IMR-90 (cell line): Measurements from ENCODE around the gene CAPN8. TPM values are rescaled to one million over a fixed set of nuclear protein-coding genes. Genes with fewer than 3 reads are reported as not detected.
A peak's percentile ranks its signal among the peaks of the same experiment; 100 is the strongest.

ENCODE experiments used
- ATAC-seq: fragments of 200-7000 bp; cut with Tn5 transposase; 2 replicates; pipeline ENCODE4 v1.9.1; 2020; ENCODE audit warnings: low read depth, mild to moderate bottlenecking, moderate library complexity
- BruUV-seq: library from RNA; stranded (reverse); fragments of 400-500 nt; replicated peaks from 2 replicates; lab custom pipeline; 2021; lab: Mats Ljungman, UMichigan
- CTCF ChIA-PET: fragments of 300-600 bp; formaldehyde crosslinking; extraction: SDS; loops from one replicate; lab custom pipeline; 2021; ENCODE audit warnings: antibody characterized with exemption; lab: Yijun Ruan, JAX
- POLR2A ChIA-PET: fragments of 300-600 bp; sonication (Branson Sonifier 250); formaldehyde crosslinking; loops from one replicate; lab custom pipeline; 2022; ENCODE audit warnings: antibody characterized with exemption; ENCODE audit not compliant: unreplicated experiment; lab: Charles Lee
- DNase-seq: peaks from one replicate; pipeline ENCODE4 v3.0.0; 2013
- H2AFZ ChIP-seq: replicated peaks from 2 replicates; pipeline ENCODE3; 2013; ENCODE audit warnings: low read length, mild to moderate bottlenecking; ENCODE audit not compliant: poor library complexity
- H2AK5ac ChIP-seq: 2 replicates; pipeline ENCODE4 v1.6.1; 2013; ENCODE audit warnings: low read depth, low read length, inconsistent platforms
- H2AK9ac ChIP-seq: replicated peaks from 2 replicates; pipeline ENCODE3; 2013; ENCODE audit warnings: mild to moderate bottlenecking, low read depth, low read length, moderate library complexity; ENCODE audit not compliant: poor library complexity
- H2BK120ac ChIP-seq: 2 replicates; pipeline ENCODE4 v1.6.1; 2013; ENCODE audit warnings: low read depth, low read length, inconsistent platforms
- H2BK15ac ChIP-seq: 3 replicates; pipeline ENCODE4 v1.6.1; 2013; ENCODE audit warnings: low read depth, low read length, inconsistent platforms
- H2BK20ac ChIP-seq: 2 replicates; pipeline ENCODE4 v1.6.1; 2013; ENCODE audit warnings: low read depth, mild to moderate bottlenecking, inconsistent platforms, low read length, moderate library complexity
- H2BK5ac ChIP-seq: 2 replicates; pipeline ENCODE4 v1.6.1; 2013; ENCODE audit warnings: mild to moderate bottlenecking, low read depth, low read length, inconsistent platforms; ENCODE audit not compliant: poor library complexity, severe bottlenecking
- H3K14ac ChIP-seq: replicated peaks from 2 replicates; pipeline ENCODE4 v1.6.1; 2013; ENCODE audit warnings: low read depth, low read length, inconsistent platforms
- H3K18ac ChIP-seq: 2 replicates; pipeline ENCODE4 v1.6.1; 2013; ENCODE audit warnings: low read depth, low read length, control low read depth
- H3K23ac ChIP-seq: 2 replicates; pipeline ENCODE4 v1.6.1; 2013; ENCODE audit warnings: low read depth, low read length, inconsistent platforms
- H3K27ac ChIP-seq: 2 replicates; pipeline ENCODE4 v1.5.1; 2013; ENCODE audit warnings: mild to moderate bottlenecking, control low read depth, low read length; ENCODE audit not compliant: insufficient read depth
- H3K27me3 ChIP-seq: 2 replicates; pipeline ENCODE4 v1.6.1; 2013; ENCODE audit warnings: low read length; ENCODE audit not compliant: control insufficient read depth, insufficient read depth
- H3K36me3 ChIP-seq: 2 replicates; pipeline ENCODE4 v1.6.1; 2013; ENCODE audit warnings: low read length, mixed read lengths; ENCODE audit not compliant: control insufficient read depth, insufficient read depth
- H3K4ac ChIP-seq: 2 replicates; pipeline ENCODE4 v1.6.1; 2013; ENCODE audit warnings: low read depth, low read length, inconsistent platforms
- H3K4me1 ChIP-seq: 2 replicates; pipeline ENCODE4 v1.6.1; 2013; ENCODE audit warnings: low read length, mixed read lengths; ENCODE audit not compliant: control insufficient read depth, insufficient read depth
- H3K4me2 ChIP-seq: 2 replicates; pipeline ENCODE4 v1.6.1; 2013; ENCODE audit warnings: low read depth, mild to moderate bottlenecking, control low read depth, low read length, moderate library complexity
- H3K4me3 ChIP-seq: 2 replicates; pipeline ENCODE4 v1.5.1; 2013; ENCODE audit warnings: low read depth, mild to moderate bottlenecking, control low read depth, low read length, moderate library complexity; ENCODE audit not compliant: insufficient read depth
- H3K56ac ChIP-seq: 2 replicates; pipeline ENCODE4 v1.6.1; 2013; ENCODE audit warnings: low read length, inconsistent platforms; ENCODE audit not compliant: insufficient read depth; ENCODE audit errors: extremely low read depth
- H3K79me1 ChIP-seq, 2 experiments: 2 replicates each; pipeline ENCODE4 v1.6.1; 2013; ENCODE audit warnings: low read length in 2 of 2, inconsistent platforms in 1 of 2, low read depth in 1 of 2
- H3K9ac ChIP-seq: 2 replicates; pipeline ENCODE4 v1.6.1; 2013; ENCODE audit warnings: low read depth, low read length, control low read depth
- H3K9me1 ChIP-seq: 2 replicates; pipeline ENCODE4 v1.6.1; 2013; ENCODE audit warnings: low read length, inconsistent platforms; ENCODE audit not compliant: insufficient read depth
- H3K9me3 ChIP-seq: 2 replicates; pipeline ENCODE4 v1.6.1; 2013; ENCODE audit warnings: low read length; ENCODE audit not compliant: control insufficient read depth, insufficient read depth
- H4K20me1 ChIP-seq: 2 replicates; pipeline ENCODE4 v1.6.1; 2013; ENCODE audit warnings: low read length, inconsistent platforms; ENCODE audit not compliant: insufficient read depth
- H4K5ac ChIP-seq: 2 replicates; pipeline ENCODE4 v1.6.1; 2013; ENCODE audit warnings: mild to moderate bottlenecking, low read depth, low read length, control low read depth
- H4K8ac ChIP-seq, 2 experiments: 2 replicates each; pipeline ENCODE4 v1.6.1; 2013; ENCODE audit warnings: low read depth in 2 of 2, low read length in 2 of 2, control low read depth in 1 of 2, inconsistent platforms in 1 of 2
- H4K91ac ChIP-seq: 2 replicates; pipeline ENCODE4 v1.6.1; 2013; ENCODE audit warnings: low read depth, low read length, inconsistent platforms; ENCODE audit not compliant: insufficient read depth
- FOS ChIP-seq: fragments of 150-350 bp; IDR thresholded peaks from 2 replicates; pipeline ENCODE4 v1.6.1; 2016; ENCODE audit warnings: low read depth, low read length
- MAFK ChIP-seq: IDR thresholded peaks from 2 replicates; pipeline ENCODE4 v1.6.1; 2012; ENCODE audit warnings: low read depth, low read length, improper control_type of control experiment
- MAZ ChIP-seq: IDR thresholded peaks from 2 replicates; pipeline ENCODE4 v1.6.1; 2012; ENCODE audit warnings: low read depth, mild to moderate bottlenecking, low read length, improper control_type of control experiment, moderate library complexity, borderline replicate concordance
- RAD21 ChIP-seq: IDR thresholded peaks from 2 replicates; pipeline ENCODE4 v1.6.1; 2012; ENCODE audit warnings: low read length, improper control_type of control experiment
- RFX5 ChIP-seq: IDR thresholded peaks from 2 replicates; pipeline ENCODE4 v1.8.0; 2012; ENCODE audit warnings: low read depth, mild to moderate bottlenecking, low read length, moderate library complexity
- WGBS, 2 experiments: methylation state at CpG; one replicate each; pipeline versions ENCODE4 v1.1.5 to v1.1.7; 2013; ENCODE audit warnings: missing lambda C conversion rate in 2 of 2; ENCODE audit not compliant: insufficient read length in 1 of 2; ENCODE audit errors: extremely low coverage in 2 of 2; 5-methylcytosine and 5-hydroxymethylcytosine counted together
- dilution Hi-C: fragments of 300-500 bp; cut with HindIII; formaldehyde crosslinking; loops from one replicate; pipeline ENCODE4 v1.14.3; 2018; ENCODE audit warnings: low sequenced_read_pairs; ENCODE audit not compliant: unreplicated experiment
- in situ Hi-C: fragments of 300-500 bp; cut with MboI; formaldehyde crosslinking; loops from 3 replicates; pipeline ENCODE4 v1.14.3; 2019; ENCODE audit warnings: low sequenced_read_pairs, inconsistent platforms, mixed read lengths
- intact Hi-C: fragments of 100-400 bp; cut with micrococcal nuclease; formaldehyde crosslinking; loops from 2 replicates; pipeline ENCODE4 v1.10.0; 2022
- polyA plus RNA-seq, 3 experiments: library from polyadenylated mRNA; depleted of rRNA; stranded (reverse); fragments of >200 nt; gene quantifications; 2 replicates each; pipeline ENCODE4 v1.2.3, GENCODE V29; 2012; ENCODE audit warnings: low replicate concordance in 1 of 3
- total RNA-seq: library from RNA; depleted of rRNA; stranded (reverse); fragments of >200 nt; gene quantifications from 2 replicates; pipeline ENCODE4 v1.2.3, GENCODE V29; 2012
- TF ChIP-seq, protein P1 (sequence below): fragments of 150-350 bp; IDR thresholded peaks from 2 replicates; pipeline ENCODE4 v1.6.1; 2017; ENCODE audit warnings: mild to moderate bottlenecking, antibody characterized with exemption, low read length, low read depth

The CAPN8 gene
- total and polyA plus RNA-seq, 2 of the 4 experiments (the other 2 are of a cell fraction): not detected

DNA sequence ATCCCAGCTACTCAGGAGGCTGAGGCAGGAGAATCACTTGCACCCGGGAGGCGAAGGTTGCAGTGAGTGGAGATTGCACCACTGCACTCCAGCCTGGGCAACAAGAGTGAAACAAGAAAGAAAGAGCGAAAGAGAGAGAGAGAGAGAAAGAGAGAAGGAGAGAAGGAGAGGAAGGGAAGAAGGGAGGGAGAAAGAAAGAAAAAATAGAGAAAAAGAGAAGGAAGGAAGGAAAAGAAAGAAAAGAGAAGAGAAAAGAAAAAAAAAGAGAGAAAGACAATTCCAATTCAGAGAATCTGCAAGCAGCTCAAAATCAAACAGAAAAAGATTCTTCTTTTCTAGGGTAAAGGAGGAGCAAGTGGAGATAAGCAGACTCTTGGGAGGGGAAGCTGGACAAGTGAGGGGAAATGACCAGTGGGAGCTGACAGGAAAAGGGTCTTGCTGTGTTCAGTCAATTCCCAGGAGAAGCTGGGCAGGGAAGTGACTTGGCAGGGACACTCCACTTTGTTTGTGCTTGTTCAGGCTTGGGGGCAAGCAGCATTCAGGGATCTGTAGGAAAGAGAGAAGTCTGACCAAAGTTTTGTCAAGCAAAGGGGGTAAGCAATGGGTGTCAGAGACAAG is 43.3 kb upstream of the CAPN8 start:
- H3K18ac ChIP-seq: peak overlapping the region; percentile 86
- peaks cover 5% of the 10 kb centered on the region for H4K20me1 ChIP-seq
- peak overlapping the region; percentile 66 for H2BK5ac ChIP-seq
- H3K4ac ChIP-seq: peak overlapping the region; percentile 87
- H3K79me1 ChIP-seq: peaks cover 6 to 49% of the 10 kb centered on the region in 2 experiments; a peak in 2 of 4 replicates
- no peaks in the 10 kb centered on the region for H3K9me3 ChIP-seq
- H3K4me1 ChIP-seq: peaks cover 32% of the 10 kb centered on the region
- H2AK9ac ChIP-seq: peak overlapping the region; percentile 75
- peak overlapping the region; percentile 58; the same call in 1 of the 2 replicates for H3K56ac ChIP-seq
- H3K23ac ChIP-seq: peak overlapping the region; percentile 78
- in situ Hi-C loops: no loop called here
- DNase-seq: no peak
- H4K91ac ChIP-seq: peak overlapping the region; percentile 77
- H3K9me1 ChIP-seq: peaks cover 19% of the 10 kb centered on the region
- peak overlapping the region; percentile 46 for H2AFZ ChIP-seq
- H3K4me3 ChIP-seq: no peak overlapping the region
- intact Hi-C loops: loop anchor here (10.0 kb wide), 1 partner anchor 286 kb away; no protein-coding TSS in a partner anchor
- no peak overlapping the region for H3K4me2 ChIP-seq
- dilution Hi-C loops: no loop called here
- H3K9ac ChIP-seq: peak overlapping the region; percentile 32; the same call in 1 of the 2 replicates
- TF ChIP-seq, protein P1, sequence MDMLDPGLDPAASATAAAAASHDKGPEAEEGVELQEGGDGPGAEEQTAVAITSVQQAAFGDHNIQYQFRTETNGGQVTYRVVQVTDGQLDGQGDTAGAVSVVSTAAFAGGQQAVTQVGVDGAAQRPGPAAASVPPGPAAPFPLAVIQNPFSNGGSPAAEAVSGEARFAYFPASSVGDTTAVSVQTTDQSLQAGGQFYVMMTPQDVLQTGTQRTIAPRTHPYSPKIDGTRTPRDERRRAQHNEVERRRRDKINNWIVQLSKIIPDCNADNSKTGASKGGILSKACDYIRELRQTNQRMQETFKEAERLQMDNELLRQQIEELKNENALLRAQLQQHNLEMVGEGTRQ: no peak
- TF ChIP-seq MAFK (no peak), RFX5 (no peak), RAD21 (no peak), FOS (no peak), MAZ (no peak)
- H2BK15ac ChIP-seq: peak overlapping the region; percentile 91; the same call in 2 of the 3 replicates
- peak overlapping the region; percentile 43; the same call in 1 of the 2 replicates for H4K5ac ChIP-seq
- no peaks in the 10 kb centered on the region for H3K27me3 ChIP-seq
- CTCF ChIA-PET: interaction anchor here (0.6 kb wide), 1 partner anchor 97 kb away, joined by 3 read pairs; no protein-coding TSS in a partner anchor
- H2BK20ac ChIP-seq: peak overlapping the region; percentile 75
- H3K27ac ChIP-seq: peak overlapping the region; percentile 62
- POLR2A ChIA-PET: no interaction called here
- peak overlapping the region in 1 of 2 experiments; percentile 70; a peak in 2 of 4 replicates for H4K8ac ChIP-seq
- H3K36me3 ChIP-seq: no peaks in the 10 kb centered on the region
- no TSS peak for BruUV-seq
- H2BK120ac ChIP-seq: peak overlapping the region; percentile 91
- ATAC-seq: no peak
- peak overlapping the region; percentile 82 for H3K14ac ChIP-seq
- peak overlapping the region; percentile 97 for H2AK5ac ChIP-seq
- 90% methylated on average over 2 of the region's 3 CpGs; no CpG with 5 or more reads in 1 of the 2 experiments for WGBS, 2 experiments
